HepG2 (cell line): ENCODE measurements around the gene DISP2. TPM values are rescaled to one million over a fixed set of nuclear protein-coding genes. Genes with fewer than 3 reads are reported as not detected.

ENCODE experiments used
- ATAC-seq: fragments of 200-7000 bp; cut with Tn5 transposase; 3 replicates; pipeline ENCODE4 v1.9.1; 2020; ENCODE audit warnings: mild to moderate bottlenecking, moderate library complexity
- BruUV-seq: library from RNA; stranded (reverse); fragments of 400-500 nt; replicated peaks from 2 replicates; lab custom pipeline; 2021; lab: Mats Ljungman, UMichigan
- CTCF ChIA-PET: fragments of 300-600 bp; formaldehyde crosslinking; extraction: SDS; loops from one replicate; lab custom pipeline; 2021; ENCODE audit warnings: low total read pairs, inconsistent platforms, low intra/inter-chr PET ratio; lab: Yijun Ruan, JAX
- POLR2A ChIA-PET: fragments of 350-600 bp; sonication (Branson Sonifier 250); formaldehyde crosslinking; loops from one replicate; lab custom pipeline; 2020; ENCODE audit warnings: antibody characterized with exemption, inconsistent platforms; lab: Yijun Ruan, JAX
- DNase-seq: peaks from one replicate; pipeline ENCODE4 v3.0.0-alpha.2; 2015; ENCODE audit warnings: low spot score
- FAIRE-seq: peaks from 3 replicates; lab custom pipeline; 2011; peaks lifted over from hg19 to GRCh38; lab: Jason Lieb, UNC
- H2AFZ ChIP-seq: one replicate; pipeline ENCODE4 v1.6.1; 2011; ENCODE audit warnings: low read length, inconsistent platforms
- H3K27ac ChIP-seq: fragments of 300-600 bp; 3 replicates; pipeline ENCODE4 v1.8.0; 2011; ENCODE audit warnings: mixed run types, mild to moderate bottlenecking, mixed read lengths, low read length, inconsistent platforms; ENCODE audit not compliant: insufficient read depth; ENCODE audit errors: extremely low read length
- H3K27me3 ChIP-seq, 2 experiments: fragments of 200-600 bp in 1 of 2; 2 replicates in 1 of 2; 3 replicates in 1 of 2; pipeline versions ENCODE4 v1.6.0 to v1.8.0; 2011; ENCODE audit warnings: low read length in 2 of 2, mild to moderate bottlenecking in 2 of 2, moderate library complexity in 2 of 2, inconsistent platforms in 1 of 2; ENCODE audit not compliant: insufficient read depth in 2 of 2, control insufficient read depth in 1 of 2
- H3K36me3 ChIP-seq, 2 experiments: fragments of 200-600 bp in 1 of 2; replicated peaks in 1 of 2; 2 replicates in 1 of 2; 3 replicates in 1 of 2; pipeline versions ENCODE4 v1.5.1 to v1.8.0; 2011; ENCODE audit warnings: low read length in 2 of 2, inconsistent platforms in 1 of 2; ENCODE audit not compliant: insufficient read depth in 2 of 2, control insufficient read depth in 1 of 2
- H3K4me1 ChIP-seq: 2 replicates; pipeline ENCODE4 v1.5.1; 2012; ENCODE audit warnings: low read length, inconsistent platforms; ENCODE audit not compliant: insufficient read depth
- H3K4me2 ChIP-seq: 2 replicates; pipeline ENCODE4 v1.6.0; 2011; ENCODE audit warnings: low read depth, low read length, inconsistent platforms
- H3K4me3 ChIP-seq, 3 experiments: fragments of 200-600 bp in 1 of 3; sonication (generic), shearing (Covaris generic) in 1 of 3; replicated peaks in 1 of 3; 2 replicates each; pipeline ENCODE4 v1.5.1; 2011 to 2016; ENCODE audit warnings: low read length in 3 of 3, inconsistent platforms in 2 of 3, low read depth in 2 of 3, mild to moderate bottlenecking in 2 of 3, control low read depth in 1 of 3, mixed read lengths in 1 of 3; ENCODE audit not compliant: insufficient read depth in 1 of 3
- H3K79me2 ChIP-seq: one replicate; pipeline ENCODE4 v1.6.1; 2011; ENCODE audit warnings: low read length, inconsistent platforms; ENCODE audit not compliant: insufficient read depth
- H3K9ac ChIP-seq: 2 replicates; pipeline ENCODE4 v1.6.0; 2011; ENCODE audit warnings: mild to moderate bottlenecking, low read depth, low read length, inconsistent platforms; ENCODE audit not compliant: insufficient read depth
- H3K9me3 ChIP-seq: 2 replicates; pipeline ENCODE4 v1.5.1; 2012; ENCODE audit warnings: mild to moderate bottlenecking, low read length
- H4K20me1 ChIP-seq: 2 replicates; pipeline ENCODE4 v1.6.0; 2011; ENCODE audit warnings: inconsistent platforms, mild to moderate bottlenecking, low read length, moderate library complexity; ENCODE audit not compliant: insufficient read depth
- ASH2L ChIP-seq: fragments of 300-600, 200-600 bp; sonication (generic); IDR thresholded peaks from 2 replicates; pipeline ENCODE4 v1.7.0; 2017; ENCODE audit warnings: low read depth, mild to moderate bottlenecking, moderate library complexity, mixed read lengths, low read length; ENCODE audit not compliant: insufficient read length
- BCL6 ChIP-seq: IDR thresholded peaks from 2 replicates; pipeline ENCODE4 v1.6.1; 2016; ENCODE audit warnings: missing genetic modification reagents, missing compliant biosample characterization
- ETV5 ChIP-seq: IDR thresholded peaks from 2 replicates; pipeline ENCODE4 v1.6.1; 2018; ENCODE audit warnings: missing biosample characterization, missing genetic modification reagents, inconsistent platforms, borderline replicate concordance
- KDM4B ChIP-seq: sonication (generic); formaldehyde crosslinking; IDR thresholded peaks from 2 replicates; pipeline ENCODE4 v1.4.0; 2020; ENCODE audit warnings: missing genetic modification reagents
- MED8 ChIP-seq: sonication (generic); formaldehyde crosslinking; IDR thresholded peaks from 2 replicates; pipeline ENCODE4 v1.8.1; 2023; ENCODE audit warnings: mild to moderate bottlenecking, missing genetic modification reagents; ENCODE audit not compliant: insufficient replicate concordance
- RAD21 ChIP-seq: fragments of 450-650 bp; formaldehyde crosslinking; IDR thresholded peaks from 2 replicates; pipeline ENCODE4 v1.5.0; 2020; ENCODE audit warnings: mild to moderate bottlenecking
- SKI ChIP-seq: fragments of 450-650 bp; IDR thresholded peaks from one replicate; pipeline ENCODE4 v1.6.1; 2018; ENCODE audit warnings: mild to moderate bottlenecking; ENCODE audit not compliant: partially characterized antibody
- SNRNP70 ChIP-seq: fragments of 200-400 bp; formaldehyde crosslinking; IDR thresholded peaks from 2 replicates; pipeline ENCODE4 v1.6.1; 2017; ENCODE audit warnings: mild to moderate bottlenecking, low read depth, low read length, moderate library complexity
- SRY ChIP-seq: sonication (generic); formaldehyde crosslinking; IDR thresholded peaks from 2 replicates; pipeline ENCODE4 v1.8.0; 2022; ENCODE audit warnings: mild to moderate bottlenecking, missing genetic modification reagents
- TP53 ChIP-seq: sonication (generic); formaldehyde crosslinking; conservative IDR thresholded peaks from 2 replicates; pipeline ENCODE4 v1.4.0; 2020; ENCODE audit warnings: missing genetic modification reagents
- XRCC5 ChIP-seq: fragments of 200-400 bp; formaldehyde crosslinking; optimal IDR thresholded peaks from 2 replicates; pipeline ENCODE3; 2017; ENCODE audit warnings: mild to moderate bottlenecking, low read length
- ZFP41 ChIP-seq: sonication (generic); formaldehyde crosslinking; IDR thresholded peaks from 2 replicates; pipeline ENCODE4 v1.4.0; 2020; ENCODE audit warnings: mild to moderate bottlenecking, missing genetic modification reagents, borderline replicate concordance
- ZNF207 ChIP-seq: fragments of 450-650 bp; IDR thresholded peaks from 2 replicates; pipeline ENCODE4 v1.6.1; 2016; ENCODE audit warnings: antibody characterized with exemption, borderline replicate concordance
- ZNF552 ChIP-seq: sonication (generic); formaldehyde crosslinking; IDR thresholded peaks from 2 replicates; pipeline ENCODE4 v1.9.0; 2022; ENCODE audit warnings: missing genetic modification reagents, mild to moderate bottlenecking, borderline replicate concordance
- ZNF713 ChIP-seq: sonication (generic); formaldehyde crosslinking; IDR thresholded peaks from 2 replicates; pipeline ENCODE4 v1.4.0; 2020; ENCODE audit warnings: mild to moderate bottlenecking, missing genetic modification reagents
- ZNF75D ChIP-seq: sonication (generic); formaldehyde crosslinking; IDR thresholded peaks from 2 replicates; pipeline ENCODE4 v1.8.1; 2023; ENCODE audit warnings: missing genetic modification reagents, mild to moderate bottlenecking, borderline replicate concordance
- ZNF777 ChIP-seq: sonication (generic); formaldehyde crosslinking; IDR thresholded peaks from 2 replicates; pipeline ENCODE4 v1.4.0; 2020; ENCODE audit warnings: missing genetic modification reagents
- WGBS: methylation state at CpG from one replicate; pipeline ENCODE4 v1.1.6; 2017; ENCODE audit warnings: low lambda C conversion rate; 5-methylcytosine and 5-hydroxymethylcytosine counted together
- in situ Hi-C: cut with HindIII; loops from 2 replicates; pipeline ENCODE4 v1.10.0; 2017; ENCODE audit warnings: low pct_unique_long_range_greater_than_20kb; ENCODE audit not compliant: extremely low pct_ligation_motif_present
- intact Hi-C: fragments of 100-400 bp; cut with micrococcal nuclease; formaldehyde crosslinking; loops from one replicate; pipeline ENCODE4 v1.10.0; 2022; ENCODE audit not compliant: unreplicated experiment
- polyA plus RNA-seq, 8 experiments: library from polyadenylated mRNA; depleted of rRNA in 3 of 8; stranded (reverse) in 7 of 8; unstranded in 1 of 8; fragments of >200 nt; fragmentation: Illumina TruSeq in 4 of 8; extraction: Trizol in 4 of 8; gene quantifications; 2 replicates each; pipeline versions ENCODE4 v1.2.1 to v1.2.3, GENCODE V29; 2011 to 2016; ENCODE audit warnings: low read depth in 4 of 8, missing spikeins in 1 of 8, mixed read lengths in 1 of 8; ENCODE audit not compliant: insufficient read depth in 1 of 8
- total RNA-seq, 5 experiments: library from RNA; depleted of rRNA; stranded (reverse); fragments of >200 nt; fragmentation: Illumina TruSeq; extraction: Trizol; gene quantifications; 2 replicates each; pipeline ENCODE4 v1.2.3, GENCODE V29; 2016; ENCODE audit warnings: low read depth in 1 of 5
- TF ChIP-seq, protein P1 (sequence below): IDR thresholded peaks from 2 replicates; pipeline ENCODE4 v1.6.1; 2018; ENCODE audit warnings: missing genetic modification reagents, mild to moderate bottlenecking, missing compliant biosample characterization
- TF ChIP-seq, protein P2 (sequence below): sonication (generic); formaldehyde crosslinking; IDR thresholded peaks from 2 replicates; pipeline ENCODE4 v1.8.1; 2022; ENCODE audit warnings: mild to moderate bottlenecking, missing genetic modification reagents

The DISP2 gene
- total and polyA plus RNA-seq, 2 of the 13 experiments (the other 11 are each of a cell fraction or from before 2014, with no cell fraction given) = 0.09 to 0.32 TPM

DNA sequence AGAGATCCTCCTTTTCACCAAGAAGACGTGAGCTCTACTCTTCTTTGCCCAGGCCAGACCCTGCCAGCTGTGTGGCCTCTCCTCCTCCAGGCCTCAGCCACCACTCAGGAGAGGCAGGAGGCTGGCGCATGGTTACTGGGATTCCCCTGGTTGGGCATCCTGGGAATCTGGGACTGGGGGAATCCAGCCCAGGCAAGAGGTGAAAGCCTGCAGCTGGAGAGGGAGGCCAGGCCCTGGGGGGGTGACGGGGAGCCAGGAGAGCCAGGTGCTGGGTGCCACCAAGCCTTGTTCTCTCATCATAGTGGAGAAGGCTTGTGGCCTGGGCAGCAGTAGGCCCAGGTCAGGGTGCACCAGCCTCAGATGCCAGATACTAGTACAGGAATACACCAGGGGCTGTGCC, 23.5 kb upstream of the DISP2 start:
- no peak overlapping the region for H3K9ac ChIP-seq
- ChIA-PET POLR2A (interaction anchor here (0.8 to 1.3 kb wide), 2 partner anchors 9 to 11 kb away, joined by 3 read pairs; partner anchors contain the start of gene INAFM2), CTCF (no interaction called here)

More for the DNA sequence above, 23.5 kb upstream of the DISP2 start:
- FAIRE-seq (no peak), DNase-seq (no peak), ATAC-seq (no peak)
- no peak for TF ChIP-seq RAD21 (CRISPR knock-in tag)
- TF ChIP-seq, protein P1, sequence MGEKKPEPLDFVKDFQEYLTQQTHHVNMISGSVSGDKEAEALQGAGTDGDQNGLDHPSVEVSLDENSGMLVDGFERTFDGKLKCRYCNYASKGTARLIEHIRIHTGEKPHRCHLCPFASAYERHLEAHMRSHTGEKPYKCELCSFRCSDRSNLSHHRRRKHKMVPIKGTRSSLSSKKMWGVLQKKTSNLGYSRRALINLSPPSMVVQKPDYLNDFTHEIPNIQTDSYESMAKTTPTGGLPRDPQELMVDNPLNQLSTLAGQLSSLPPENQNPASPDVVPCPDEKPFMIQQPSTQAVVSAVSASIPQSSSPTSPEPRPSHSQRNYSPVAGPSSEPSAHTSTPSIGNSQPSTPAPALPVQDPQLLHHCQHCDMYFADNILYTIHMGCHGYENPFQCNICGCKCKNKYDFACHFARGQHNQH (CRISPR knock-in tag) = no peak
- TF ChIP-seq, protein P2, sequence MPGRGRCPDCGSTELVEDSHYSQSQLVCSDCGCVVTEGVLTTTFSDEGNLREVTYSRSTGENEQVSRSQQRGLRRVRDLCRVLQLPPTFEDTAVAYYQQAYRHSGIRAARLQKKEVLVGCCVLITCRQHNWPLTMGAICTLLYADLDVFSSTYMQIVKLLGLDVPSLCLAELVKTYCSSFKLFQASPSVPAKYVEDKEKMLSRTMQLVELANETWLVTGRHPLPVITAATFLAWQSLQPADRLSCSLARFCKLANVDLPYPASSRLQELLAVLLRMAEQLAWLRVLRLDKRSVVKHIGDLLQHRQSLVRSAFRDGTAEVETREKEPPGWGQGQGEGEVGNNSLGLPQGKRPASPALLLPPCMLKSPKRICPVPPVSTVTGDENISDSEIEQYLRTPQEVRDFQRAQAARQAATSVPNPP (CRISPR knock-in tag) = no peak
- no peak for TF ChIP-seq ZNF552 (CRISPR knock-in tag)
- no peak for TF ChIP-seq SRY (CRISPR knock-in tag)
- TF ChIP-seq ZNF713 (CRISPR knock-in tag) = no peak
- TF ChIP-seq ZNF207 = no peak
- no peak for TF ChIP-seq ZNF777 (CRISPR knock-in tag)
- no peak for TF ChIP-seq TP53 (CRISPR knock-in tag)
- no peak for TF ChIP-seq ETV5 (CRISPR knock-in tag)
- no peak for TF ChIP-seq BCL6 (CRISPR knock-in tag)
- no peak for TF ChIP-seq ZNF75D (CRISPR knock-in tag)
- TF ChIP-seq ZFP41 = no peak
- no peak for TF ChIP-seq KDM4B (CRISPR knock-in tag)
- TF ChIP-seq SNRNP70 = no peak
- TF ChIP-seq MED8 (CRISPR knock-in tag) = no peak
- no peak for TF ChIP-seq XRCC5
- no peak for TF ChIP-seq ASH2L
- TF ChIP-seq SKI = no peak
- peaks cover 27% of the 10 kb centered on the region for H3K4me1 ChIP-seq
- H3K9me3 ChIP-seq = no peaks in the 10 kb centered on the region
- H3K27ac ChIP-seq = no peak overlapping the region
- H4K20me1 ChIP-seq = peaks cover 4% of the 10 kb centered on the region; the same call in 1 of the 2 replicates
- no peak overlapping the region for H3K4me3 ChIP-seq
- intact Hi-C loops = no loop called here
- no peak overlapping the region for H2AFZ ChIP-seq
- no TSS peak for BruUV-seq
- in situ Hi-C loops = no loop called here
- WGBS = 96% methylated on average over 3 of the region's 3 CpGs
- no peaks in the 10 kb centered on the region for H3K27me3 ChIP-seq
- no peak overlapping the region for H3K4me2 ChIP-seq
- H3K79me2 ChIP-seq = no peaks in the 10 kb centered on the region
- no peaks in the 10 kb centered on the region; a peak in 1 of 5 replicates for H3K36me3 ChIP-seq
